Adrenal gland (tissue), 5 donors: ENCODE measurements around the gene PCGF6.

ENCODE experiments used
- CTCF ChIP-seq, 6 experiments: fragments of 450-650 bp in 4 of 6; fragments of 200-600 bp in 2 of 6; sonication (generic) in 1 of 6; IDR thresholded peaks; 1 replicate in 5 of 6; 2 replicates in 1 of 6; pipeline versions ENCODE4 v1.5.1 to v1.8.0; 2016 to 2021; ENCODE audit warnings: antibody characterized with exemption in 6 of 6, mild to moderate bottlenecking in 2 of 6, moderate library complexity in 1 of 6
- POLR2A ChIP-seq, 2 donors: fragments of 450-650 bp; IDR thresholded peaks; one replicate each; pipeline ENCODE4 v1.6.1; 2017; ENCODE audit warnings: antibody characterized with exemption in 2 of 2, mild to moderate bottlenecking in 2 of 2, moderate library complexity in 1 of 2
- donor health status: DM: no; HTN: no; CAD: no.

- TF ChIP-seq CTCF (IDR thresholded peaks at IDR 0.05): no peak
- TF ChIP-seq POLR2A (IDR thresholded peaks at IDR 0.05): no peak
Measured at GRCh38 chr10:103257812-103258211, 93.1 kb downstream of the PCGF6 start.
